Measurements from ENCODE around the gene ZFP91. TPM values are rescaled to one million over a fixed set of nuclear protein-coding genes. Genes with fewer than 3 reads are reported as not detected.

The ZFP91 gene
- 10 to 100 TPM; 45.7 to 77.1 (median 55.5) TPM for total RNA-seq

- no peak for TF ChIP-seq CTCF (IDR thresholded peaks at IDR 0.05; ENCODE audit: low read depth)
Measured at GRCh38 chr11:58578635-58579191, at the start of gene ZFP91. TSS of gene ZFP91 (plus strand) at chr11:58579063. CDS start at chr11:58579282, 219 bp downstream.

- TF ChIP-seq CTCF (IDR thresholded peaks at IDR 0.05; ENCODE audit: low read depth), result no peak
Measured at GRCh38 chr11:58530236-58530635, 48.6 kb upstream of the ZFP91 start.

- TF ChIP-seq CTCF (IDR thresholded peaks at IDR 0.05; ENCODE audit: low read depth), result no peak
Measured at GRCh38 chr11:58531865-58532341, 47.0 kb upstream of the ZFP91 start.

GRCh38 chr11:58546841-58547240 lies 32.0 kb upstream of the ZFP91 start:
- TF ChIP-seq CTCF (IDR thresholded peaks at IDR 0.05; ENCODE audit: low read depth), result no peak

- TF ChIP-seq CTCF (IDR thresholded peaks at IDR 0.05; ENCODE audit: low read depth), result no peak
Measured at GRCh38 chr11:58549644-58550043, 29.2 kb upstream of the ZFP91 start.

- TF ChIP-seq CTCF (IDR thresholded peaks at IDR 0.05; ENCODE audit: low read depth), result no peak
Measured at GRCh38 chr11:58560842-58561241, 18.0 kb upstream of the ZFP91 start.

GRCh38 chr11:58561394-58562098 lies 17.3 kb upstream of the ZFP91 start:
- TF ChIP-seq CTCF (IDR thresholded peaks at IDR 0.05; ENCODE audit: low read depth), result no peak

All from subcutaneous adipose tissue (tissue), 4 donors.